Stimulated activated memory B cell treated with anti-CD40 and anti-IgM and Interleukin-4, amounts not matched to agents 10 μg/mL and 1 μg/mL and 100 μg/mL, for 72 hours (primary cell): ENCODE measurements around the gene HEXA.

Experiments used
- ATAC-seq: fragments of 150-1000 bp; cut with Tn5 transposase; 2 replicates; pipeline ENCODE4 v1.10.0; 2021
- H3K27ac Mint-ChIP-seq: one replicate; pipeline ENCODE4 v1.8.0; 2022; ENCODE audit warnings: mild to moderate bottlenecking, mixed read lengths
- H3K27me3 Mint-ChIP-seq: one replicate; pipeline ENCODE4 v1.8.0; 2022; ENCODE audit warnings: mixed read lengths
- H3K36me3 Mint-ChIP-seq: one replicate; pipeline ENCODE4 v1.8.0; 2022; ENCODE audit warnings: mixed read lengths
- H3K4me1 Mint-ChIP-seq: one replicate; pipeline ENCODE4 v1.8.0; 2022; ENCODE audit warnings: mixed read lengths
- H3K4me3 Mint-ChIP-seq: one replicate; pipeline ENCODE4 v1.8.0; 2022; ENCODE audit warnings: mild to moderate bottlenecking, moderate library complexity, mixed read lengths
- H3K9me3 Mint-ChIP-seq: one replicate; pipeline ENCODE4 v1.8.0; 2022; ENCODE audit warnings: mixed read lengths

Gene HEXA

DNA sequence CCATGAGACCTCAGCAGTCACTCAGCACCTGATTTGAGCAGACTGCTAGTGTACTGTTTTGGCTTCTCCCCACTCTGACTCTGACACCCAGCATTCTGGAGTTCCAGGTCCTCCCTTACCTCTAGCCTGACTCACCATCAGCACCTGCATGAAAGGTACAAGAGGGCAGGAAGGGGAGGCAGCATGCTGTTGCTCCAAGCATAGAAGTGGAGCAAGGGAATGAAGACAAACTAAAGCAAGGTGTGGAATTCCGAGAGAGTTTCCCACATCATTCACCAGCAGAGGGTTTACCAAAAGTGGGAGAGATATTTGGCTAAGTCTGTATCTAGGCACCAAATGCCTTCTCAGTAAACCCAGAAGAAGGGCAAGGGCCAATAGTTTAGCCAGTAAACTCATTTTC is 21.3 kb downstream of the HEXA start:
- Mint-ChIP-seq H3K4me3 (no peak overlapping the region), H3K27ac (no peak overlapping the region), H3K27me3 (no peaks in the 10 kb centered on the region), H3K9me3 (no peaks in the 10 kb centered on the region), H3K4me1 (peaks cover 10% of the 10 kb centered on the region), H3K36me3 (peaks cover 48% of the 10 kb centered on the region)
- ATAC-seq = no peak

DNA sequence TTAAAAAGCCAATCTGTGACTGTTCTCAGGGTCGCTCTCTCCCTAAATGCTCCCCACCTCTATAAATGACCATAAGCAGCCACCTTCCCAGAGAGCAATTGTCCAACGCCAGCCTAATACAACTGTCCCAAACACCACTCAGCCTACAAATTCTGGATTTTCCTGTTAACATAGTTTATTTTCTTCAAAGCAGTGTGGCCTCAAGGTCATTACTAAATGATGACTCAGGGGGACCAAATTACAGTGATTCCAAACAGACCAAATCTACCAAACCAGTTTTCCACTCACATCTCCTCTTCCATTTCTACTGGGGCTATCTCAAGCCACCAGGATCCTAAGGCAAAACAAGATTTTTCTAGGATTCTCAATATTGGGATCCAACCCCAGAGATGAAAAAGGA is 22.5 kb downstream of the HEXA start:
- H3K36me3 Mint-ChIP-seq = peaks cover 60% of the 10 kb centered on the region
- no peaks in the 10 kb centered on the region for H3K4me1 Mint-ChIP-seq
- ATAC-seq = no peak
- no peaks in the 10 kb centered on the region for H3K9me3 Mint-ChIP-seq
- no peak overlapping the region for H3K27ac Mint-ChIP-seq
- no peak overlapping the region for H3K4me3 Mint-ChIP-seq
- no peaks in the 10 kb centered on the region for H3K27me3 Mint-ChIP-seq

DNA sequence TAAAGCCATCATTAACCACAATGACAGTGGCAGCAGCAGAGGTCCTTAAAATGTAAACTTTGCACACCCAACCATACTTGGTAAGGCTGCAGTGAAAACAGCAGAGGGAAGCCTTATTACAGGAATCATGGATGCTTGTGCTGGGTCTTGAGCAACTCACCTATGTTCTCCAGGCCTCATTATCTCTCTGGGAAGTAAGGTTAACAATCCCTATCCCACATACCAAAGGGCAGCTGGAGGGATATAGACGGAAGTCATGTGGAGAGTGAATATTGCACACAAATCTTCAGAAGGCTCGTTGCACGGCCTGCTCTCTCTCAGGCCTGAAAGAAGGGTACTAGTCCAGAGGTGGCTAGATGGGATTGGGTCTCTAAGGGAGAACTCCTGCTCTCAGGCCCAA is 30.0 kb downstream of the HEXA start:
- no peak for ATAC-seq
- H3K36me3 Mint-ChIP-seq = peaks cover 72% of the 10 kb centered on the region
- H3K27ac Mint-ChIP-seq = no peak overlapping the region
- no peaks in the 10 kb centered on the region for H3K27me3 Mint-ChIP-seq
- no peaks in the 10 kb centered on the region for H3K9me3 Mint-ChIP-seq
- no peaks in the 10 kb centered on the region for H3K4me1 Mint-ChIP-seq
- no peak overlapping the region for H3K4me3 Mint-ChIP-seq

DNA sequence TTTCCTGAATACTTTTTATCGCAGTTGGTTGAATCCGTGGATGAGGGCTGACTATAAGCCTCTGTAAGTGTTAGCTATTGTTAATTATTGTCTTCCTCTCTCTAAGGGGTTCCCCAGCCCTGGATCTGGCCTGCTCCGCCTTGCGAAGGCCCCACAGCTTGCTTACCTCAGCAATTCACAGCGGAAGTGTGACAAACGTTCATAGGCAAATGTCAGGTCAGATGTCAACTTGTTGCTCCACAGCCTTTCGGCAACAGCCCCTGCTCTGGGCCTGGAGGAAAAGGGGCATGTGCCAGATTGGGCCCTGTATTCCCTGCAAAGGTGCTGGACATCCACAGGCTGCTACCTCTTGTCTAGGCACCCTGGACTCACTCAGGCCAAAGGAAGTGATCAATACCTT is 30.5 kb downstream of the HEXA start:
- H3K36me3 Mint-ChIP-seq = peaks cover 67% of the 10 kb centered on the region
- H3K9me3 Mint-ChIP-seq = no peaks in the 10 kb centered on the region
- no peak overlapping the region for H3K4me3 Mint-ChIP-seq
- no peak for ATAC-seq
- H3K27me3 Mint-ChIP-seq = no peaks in the 10 kb centered on the region
- H3K4me1 Mint-ChIP-seq = no peaks in the 10 kb centered on the region
- no peak overlapping the region for H3K27ac Mint-ChIP-seq

DNA sequence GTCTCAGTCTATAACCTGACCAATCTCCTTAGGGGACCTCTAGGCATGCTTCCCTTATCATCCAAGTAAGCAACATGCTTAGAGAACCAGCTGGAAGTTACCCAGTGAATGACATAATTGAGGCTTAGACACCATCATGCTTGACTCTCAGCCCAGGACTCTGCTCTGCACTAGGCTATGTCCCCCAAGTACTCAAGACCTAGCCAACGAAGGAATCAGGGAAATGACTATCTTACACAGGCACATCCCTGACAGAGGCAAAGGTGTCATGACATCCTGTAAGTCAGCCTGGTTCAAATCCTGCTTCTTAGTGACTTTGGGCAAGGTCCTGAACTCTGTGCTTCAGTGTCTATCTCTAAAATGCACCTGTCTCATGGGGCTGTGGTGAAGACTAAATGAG is 31.2 kb downstream of the HEXA start:
- no peaks in the 10 kb centered on the region for H3K4me1 Mint-ChIP-seq
- no peaks in the 10 kb centered on the region for H3K9me3 Mint-ChIP-seq
- H3K36me3 Mint-ChIP-seq = peaks cover 70% of the 10 kb centered on the region
- no peak for ATAC-seq
- H3K27ac Mint-ChIP-seq = no peak overlapping the region
- H3K4me3 Mint-ChIP-seq = no peak overlapping the region
- H3K27me3 Mint-ChIP-seq = no peaks in the 10 kb centered on the region

DNA sequence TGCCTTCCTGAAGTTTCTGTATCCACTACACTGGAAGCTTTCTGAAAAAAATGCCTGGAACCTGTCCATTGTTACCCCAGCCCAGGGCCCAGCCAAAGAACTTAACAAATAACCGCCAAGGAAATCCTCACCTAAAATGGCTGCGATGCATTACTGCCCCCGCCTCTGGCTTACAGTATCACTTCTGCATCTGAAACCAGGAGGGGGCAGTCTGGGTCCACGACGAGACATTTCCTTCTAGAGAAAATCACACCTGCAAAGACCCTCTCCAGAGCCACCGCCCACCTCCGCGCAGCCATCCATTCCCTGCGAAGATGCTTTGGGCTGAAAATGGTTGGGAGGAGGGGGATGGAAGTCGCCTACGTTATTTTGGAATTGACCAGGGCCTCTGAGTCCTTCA is 33.4 kb downstream of the HEXA start:
- H3K27me3 Mint-ChIP-seq = no peaks in the 10 kb centered on the region
- no peak overlapping the region for H3K27ac Mint-ChIP-seq
- H3K36me3 Mint-ChIP-seq = peaks cover 71% of the 10 kb centered on the region
- no peaks in the 10 kb centered on the region for H3K4me1 Mint-ChIP-seq
- no peaks in the 10 kb centered on the region for H3K9me3 Mint-ChIP-seq
- ATAC-seq = peak; percentile 51
- H3K4me3 Mint-ChIP-seq = no peak overlapping the region

DNA sequence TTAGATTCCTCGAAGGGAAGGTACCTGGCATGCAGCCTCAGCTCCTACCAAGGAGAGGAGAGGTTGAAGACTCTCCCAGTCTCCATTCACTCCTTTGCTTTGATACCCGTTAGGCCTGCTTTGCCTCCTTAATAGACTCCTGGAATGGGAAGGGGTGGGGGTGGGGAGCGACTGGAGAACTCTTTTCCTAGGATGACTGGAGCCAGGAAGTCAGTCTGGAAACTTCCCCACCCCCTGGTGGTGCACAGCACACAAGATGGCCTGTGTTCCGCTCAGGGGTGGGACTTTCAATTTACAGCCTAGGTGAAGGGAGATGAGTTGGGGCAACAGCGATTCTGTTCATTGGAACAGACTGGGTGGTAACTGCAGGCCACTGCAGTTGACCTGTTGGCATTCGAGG is 34.5 kb downstream of the HEXA start:
- Mint-ChIP-seq H3K4me3 (no peak overlapping the region), H3K27ac (no peak overlapping the region), H3K4me1 (no peaks in the 10 kb centered on the region), H3K36me3 (peaks cover 67% of the 10 kb centered on the region), H3K9me3 (no peaks in the 10 kb centered on the region), H3K27me3 (no peaks in the 10 kb centered on the region)
- ATAC-seq = no peak

DNA sequence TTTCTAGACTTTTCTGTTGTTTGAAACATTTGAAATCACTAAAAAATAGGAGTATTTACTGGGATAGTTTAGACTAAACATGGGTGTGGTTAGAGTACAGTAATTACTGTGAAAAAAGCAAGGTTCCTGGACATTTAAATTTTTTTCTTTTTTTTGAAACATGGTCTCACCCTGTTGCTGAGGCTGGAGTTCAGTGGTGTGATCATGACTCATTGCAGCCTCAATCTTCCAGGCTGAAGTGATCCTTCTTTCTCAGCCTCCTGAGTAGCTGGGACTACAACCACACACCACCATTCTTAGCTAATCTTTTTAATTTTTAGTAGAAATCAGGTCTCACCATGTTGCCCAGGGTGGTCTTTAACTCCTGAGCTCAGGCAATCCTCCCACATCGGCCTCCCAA is 35.4 kb downstream of the HEXA start:
- Mint-ChIP-seq H3K4me1 (no peaks in the 10 kb centered on the region), H3K36me3 (peaks cover 58% of the 10 kb centered on the region), H3K9me3 (no peaks in the 10 kb centered on the region), H3K27ac (no peak overlapping the region), H3K4me3 (no peak overlapping the region), H3K27me3 (no peaks in the 10 kb centered on the region)
- no peak for ATAC-seq

DNA sequence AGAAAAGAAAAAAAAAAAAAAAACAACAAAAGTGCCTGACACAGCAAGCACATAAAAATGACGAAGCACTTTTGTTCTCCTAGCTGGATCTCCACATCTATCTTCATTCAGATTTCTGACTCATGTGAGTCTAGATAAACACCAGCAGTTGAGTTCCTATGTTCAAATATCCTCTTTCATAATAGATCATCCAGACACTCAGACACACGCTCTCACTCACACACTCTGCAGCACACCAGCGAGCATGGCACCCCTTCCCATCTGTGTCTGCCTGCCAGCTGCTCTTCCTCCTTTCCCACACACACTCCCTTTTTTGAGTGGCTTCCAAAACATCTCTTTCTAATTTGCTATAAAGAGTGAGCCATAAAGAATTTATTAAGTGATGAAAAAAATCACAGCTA is 36.0 kb downstream of the HEXA start:
- H3K9me3 Mint-ChIP-seq = no peaks in the 10 kb centered on the region
- no peaks in the 10 kb centered on the region for H3K27me3 Mint-ChIP-seq
- no peak for ATAC-seq
- H3K27ac Mint-ChIP-seq = no peak overlapping the region
- no peaks in the 10 kb centered on the region for H3K4me1 Mint-ChIP-seq
- peaks cover 58% of the 10 kb centered on the region for H3K36me3 Mint-ChIP-seq
- no peak overlapping the region for H3K4me3 Mint-ChIP-seq

DNA sequence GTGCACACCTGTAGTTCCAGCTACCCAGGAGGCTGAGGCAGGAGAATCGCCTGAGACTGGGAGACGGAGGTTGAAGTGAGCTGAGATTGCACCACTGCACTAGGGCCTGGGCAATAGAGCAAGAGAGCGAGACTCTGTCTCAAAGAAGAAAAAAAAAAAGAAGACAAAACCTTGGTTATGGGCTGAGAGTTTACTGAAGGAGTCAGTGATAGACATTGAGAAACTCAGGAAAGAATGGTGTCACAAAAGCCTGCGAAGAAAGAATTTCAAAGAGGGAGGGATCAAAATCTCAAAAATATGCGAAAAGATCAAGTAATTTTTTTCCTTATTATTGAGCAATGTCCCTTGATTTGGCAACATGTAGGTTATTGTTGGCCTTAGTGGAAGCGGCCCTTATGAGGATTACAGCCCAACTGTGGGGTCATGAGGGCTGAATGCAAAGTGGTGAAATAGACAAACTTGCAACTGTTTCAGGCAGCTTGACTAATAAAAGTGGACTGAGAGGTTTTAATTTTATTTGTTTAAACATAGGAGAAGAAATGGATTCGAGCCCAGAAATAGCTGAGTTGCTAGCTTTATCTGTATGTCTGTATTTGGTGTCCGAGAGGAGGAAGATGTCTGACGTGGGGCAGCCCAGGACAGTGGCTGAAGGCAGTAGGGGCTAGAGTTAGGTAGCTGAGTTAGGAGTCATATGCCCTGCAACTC is 37.0 kb downstream of the HEXA start:
- Mint-ChIP-seq H3K9me3 (no peaks in the 10 kb centered on the region), H3K27ac (no peak overlapping the region), H3K4me1 (no peaks in the 10 kb centered on the region), H3K4me3 (no peak overlapping the region), H3K27me3 (no peaks in the 10 kb centered on the region), H3K36me3 (peaks cover 62% of the 10 kb centered on the region)
- ATAC-seq = no peak

DNA sequence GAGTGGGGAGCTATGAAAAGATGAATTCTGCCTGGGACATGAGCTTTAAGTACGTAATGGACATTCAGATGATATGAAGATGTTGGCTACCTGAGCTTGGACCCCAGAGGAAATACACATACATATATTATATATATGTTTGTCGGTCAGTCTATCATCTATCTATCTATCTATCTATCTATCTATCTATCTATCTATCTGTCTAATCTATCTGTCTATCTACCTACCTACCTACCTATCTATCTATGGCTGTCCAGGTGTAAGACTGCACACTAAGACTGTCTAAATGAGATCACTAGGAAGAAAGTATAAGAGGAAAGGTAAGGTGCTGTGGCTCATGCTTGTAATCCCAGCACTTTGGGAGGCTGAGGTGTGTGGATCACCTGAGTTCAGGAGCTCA is 37.7 kb downstream of the HEXA start:
- ATAC-seq = no peak
- Mint-ChIP-seq H3K36me3 (peaks cover 68% of the 10 kb centered on the region), H3K4me3 (no peak overlapping the region), H3K9me3 (no peaks in the 10 kb centered on the region), H3K27me3 (no peaks in the 10 kb centered on the region), H3K4me1 (no peaks in the 10 kb centered on the region), H3K27ac (no peak overlapping the region)

DNA sequence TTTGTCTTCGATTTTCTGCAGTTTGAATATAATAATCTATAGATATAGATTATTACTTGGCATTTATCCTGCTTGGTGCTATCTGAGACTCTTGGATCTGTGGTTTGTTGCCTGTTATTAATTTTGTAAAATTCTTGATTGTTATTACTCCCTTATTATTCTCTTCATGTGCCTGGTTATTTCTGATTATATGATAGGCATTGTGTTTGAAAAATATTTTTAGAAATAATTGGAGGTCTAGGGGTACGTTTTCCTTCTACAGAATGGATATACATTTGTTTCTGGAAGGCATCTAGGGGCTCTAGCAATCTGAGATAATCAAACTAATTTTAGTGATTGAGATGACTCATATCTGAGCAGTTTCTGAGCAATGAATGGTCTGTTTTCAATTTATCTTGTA is 41.0 kb downstream of the HEXA start:
- Mint-ChIP-seq H3K36me3 (peaks cover 64% of the 10 kb centered on the region), H3K9me3 (no peaks in the 10 kb centered on the region), H3K4me1 (no peaks in the 10 kb centered on the region), H3K27ac (no peak overlapping the region), H3K4me3 (no peak overlapping the region), H3K27me3 (no peaks in the 10 kb centered on the region)
- no peak for ATAC-seq

DNA sequence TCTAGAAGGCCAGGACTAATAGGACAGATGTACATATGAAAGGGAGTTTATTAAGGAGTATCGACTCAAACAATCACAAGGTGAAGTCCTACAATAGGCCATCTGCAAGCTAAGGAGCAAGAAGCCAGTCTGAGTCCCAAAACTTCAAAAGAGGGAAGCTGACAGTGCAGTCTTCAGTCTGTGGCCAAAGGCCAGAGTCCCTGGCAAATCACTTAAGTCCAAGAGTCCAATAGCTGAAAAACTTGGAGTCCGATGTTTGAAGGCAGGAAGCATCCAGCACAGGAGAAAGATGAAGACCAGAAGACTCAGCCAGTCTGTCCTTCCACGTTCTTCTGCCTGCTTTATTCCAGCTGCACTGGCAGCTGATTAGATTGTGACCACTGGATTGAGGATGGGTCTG is 44.8 kb downstream of the HEXA start:
- no peak overlapping the region for H3K4me3 Mint-ChIP-seq
- no peak overlapping the region for H3K27ac Mint-ChIP-seq
- peaks cover 70% of the 10 kb centered on the region for H3K36me3 Mint-ChIP-seq
- no peaks in the 10 kb centered on the region for H3K4me1 Mint-ChIP-seq
- H3K27me3 Mint-ChIP-seq = no peaks in the 10 kb centered on the region
- peaks cover 2% of the 10 kb centered on the region for H3K9me3 Mint-ChIP-seq
- ATAC-seq = no peak

DNA sequence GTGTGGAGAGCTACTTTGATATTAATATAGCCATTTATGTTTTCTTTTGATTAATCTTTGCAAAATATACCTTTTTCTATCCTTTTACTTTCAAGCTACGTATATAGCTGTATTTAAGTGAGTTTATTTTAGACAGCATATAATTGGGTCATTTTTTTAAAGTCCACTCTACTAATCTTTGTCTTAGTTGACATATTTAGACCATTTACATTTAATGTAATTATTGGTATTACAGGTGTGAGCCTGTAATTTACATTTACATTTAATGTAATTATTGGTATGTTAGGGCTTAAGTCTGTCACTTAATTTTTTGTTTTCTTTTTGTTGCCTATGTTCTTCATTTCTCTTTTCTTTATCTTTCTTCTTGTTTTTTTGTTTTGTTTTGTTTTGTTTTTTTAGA is 52.1 kb downstream of the HEXA start:
- no peaks in the 10 kb centered on the region for H3K27me3 Mint-ChIP-seq
- no peak overlapping the region for H3K27ac Mint-ChIP-seq
- H3K4me3 Mint-ChIP-seq = no peak overlapping the region
- peaks cover 13% of the 10 kb centered on the region for H3K9me3 Mint-ChIP-seq
- peaks cover 16% of the 10 kb centered on the region for H3K4me1 Mint-ChIP-seq
- ATAC-seq = no peak
- H3K36me3 Mint-ChIP-seq = peaks cover 44% of the 10 kb centered on the region

DNA sequence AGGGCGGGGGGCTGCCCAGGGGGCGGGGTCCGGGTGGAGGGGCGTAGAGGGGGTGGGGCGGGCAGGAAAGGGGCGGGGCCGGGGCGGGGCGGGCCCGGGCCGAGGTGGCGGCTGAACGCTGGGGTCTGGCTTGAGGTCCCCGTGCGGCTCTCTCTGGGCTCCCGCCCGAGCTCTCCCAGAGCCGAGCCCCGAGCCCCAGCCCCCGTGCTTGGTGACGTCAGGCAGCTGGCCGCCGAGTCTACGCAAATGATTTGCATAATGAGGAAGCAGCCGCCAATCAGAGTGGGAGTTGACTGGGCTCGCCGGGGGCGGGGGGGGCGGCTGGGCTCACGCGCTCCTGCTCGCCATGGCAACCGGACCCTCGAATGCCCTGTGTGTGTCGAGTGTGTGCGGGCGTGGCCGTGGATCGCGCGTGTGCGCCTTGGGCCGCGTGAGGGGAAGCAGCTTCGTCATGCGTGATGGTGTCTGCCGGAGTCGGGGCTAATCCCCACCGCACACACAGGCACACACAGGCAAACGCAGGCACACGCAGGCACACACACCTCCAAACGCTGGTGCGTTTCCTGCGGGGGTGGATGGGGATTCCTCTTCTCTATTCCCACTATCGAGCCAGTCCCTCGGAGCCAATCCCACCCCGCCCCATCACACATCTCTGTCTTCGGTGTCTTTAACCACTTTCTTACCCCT is 55.7 kb downstream of the HEXA start, which contains the start of gene CELF6:
Gene CELF6 (minus strand): TSS at position 173 of the 687 bp plus-strand sequence. CDS start 283 bp downstream, outside the sequence.
- Mint-ChIP-seq H3K27ac (peak within 1 kb of the TSS; percentile 69), H3K4me3 (peak within 1 kb of the TSS; percentile 79), H3K4me1 (peaks cover 20% of the 10 kb centered on the region), H3K36me3 (peaks cover 18% of the 10 kb centered on the region), H3K9me3 (peaks cover 11% of the 10 kb centered on the region), H3K27me3 (no peaks in the 10 kb centered on the region)
- peak; percentile 85 for ATAC-seq

DNA sequence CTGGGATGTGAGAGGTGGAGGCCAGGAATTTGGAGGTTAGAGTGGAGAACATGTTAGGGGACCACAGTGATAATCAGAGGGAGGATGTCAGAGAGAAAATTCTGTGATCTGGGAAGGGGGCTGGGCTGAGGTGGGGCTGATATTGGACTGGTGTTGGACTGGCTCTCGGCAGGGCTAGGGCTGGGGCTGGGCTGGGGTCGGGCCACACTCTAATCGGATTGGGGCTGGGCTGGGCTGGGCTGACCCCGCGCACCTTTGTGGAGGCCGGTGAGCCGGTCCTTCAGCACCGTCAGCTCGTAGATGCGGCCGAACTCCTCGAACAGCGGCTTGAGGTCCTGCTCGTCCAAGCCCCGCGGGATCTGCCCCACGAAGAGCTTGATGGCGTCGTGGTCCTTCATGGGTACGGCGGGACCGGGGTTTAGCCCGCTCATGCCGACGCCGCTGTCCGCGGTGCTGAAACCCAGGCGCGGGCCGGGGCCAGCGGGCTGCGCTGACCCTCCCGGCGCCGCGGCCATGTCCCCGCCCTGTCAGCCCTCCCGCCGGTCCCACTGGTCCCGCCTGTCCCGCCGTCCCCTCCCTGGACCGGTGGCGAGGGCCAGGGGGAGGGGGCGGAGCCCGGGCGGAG is 56.3 kb downstream of the HEXA start:
- Mint-ChIP-seq H3K27ac (peak overlapping the region; percentile 7), H3K9me3 (peaks cover 6% of the 10 kb centered on the region), H3K4me1 (peaks cover 20% of the 10 kb centered on the region), H3K36me3 (peaks cover 12% of the 10 kb centered on the region), H3K27me3 (no peaks in the 10 kb centered on the region), H3K4me3 (peak overlapping the region; percentile 72)
- ATAC-seq = peak; percentile 74
